T1000 (cell line): ENCODE measurements around the gene NFATC1.

Experiments
- DNase-seq: peaks from one replicate; lab custom pipeline; 2025; ENCODE audit warnings: mixed read lengths; lab: John Stamatoyannopoulos, UW

The NFATC1 gene

GRCh38 chr18:79556829-79557585, 161.3 kb downstream of the NFATC1 start:
- no peak for DNase-seq

- DNase-seq, result no peak
Observed at GRCh38 chr18:79558196-79558932, 162.6 kb downstream of the NFATC1 start.

- DNase-seq, result no peak
Observed at GRCh38 chr18:79558933-79559416, 163.2 kb downstream of the NFATC1 start.

GRCh38 chr18:79559436-79559835, 163.7 kb downstream of the NFATC1 start:
- DNase-seq, result no peak

- DNase-seq, result no peak
Observed at GRCh38 chr18:79560042-79560860, 164.5 kb downstream of the NFATC1 start.

- no peak for DNase-seq
Observed at GRCh38 chr18:79560861-79561210, 165.1 kb downstream of the NFATC1 start.

- no peak for DNase-seq
Observed at GRCh38 chr18:79563949-79564348, 168.2 kb downstream of the NFATC1 start.

DNA sequence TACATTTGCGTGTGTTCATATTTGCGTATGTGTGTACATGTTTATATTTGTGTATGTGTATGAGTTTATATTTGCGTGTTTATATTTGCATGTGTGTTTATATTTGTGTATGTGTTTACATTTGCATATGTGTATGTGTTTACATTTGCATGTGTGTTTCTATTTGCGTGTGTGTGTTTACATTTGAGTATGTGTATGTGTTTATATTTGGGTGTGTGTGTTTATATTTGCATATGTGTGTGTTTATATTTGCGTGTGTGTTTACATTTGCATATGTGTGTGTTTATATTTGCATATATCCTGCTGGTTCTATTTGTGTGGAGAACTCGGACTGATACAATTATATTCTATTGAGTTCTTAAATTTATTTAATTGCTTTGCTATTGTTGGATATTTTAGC, 168.7 kb downstream of the NFATC1 start:
- no peak for DNase-seq

- no peak for DNase-seq
Observed at GRCh38 chr18:79566771-79567431, 171.2 kb downstream of the NFATC1 start.

DNA sequence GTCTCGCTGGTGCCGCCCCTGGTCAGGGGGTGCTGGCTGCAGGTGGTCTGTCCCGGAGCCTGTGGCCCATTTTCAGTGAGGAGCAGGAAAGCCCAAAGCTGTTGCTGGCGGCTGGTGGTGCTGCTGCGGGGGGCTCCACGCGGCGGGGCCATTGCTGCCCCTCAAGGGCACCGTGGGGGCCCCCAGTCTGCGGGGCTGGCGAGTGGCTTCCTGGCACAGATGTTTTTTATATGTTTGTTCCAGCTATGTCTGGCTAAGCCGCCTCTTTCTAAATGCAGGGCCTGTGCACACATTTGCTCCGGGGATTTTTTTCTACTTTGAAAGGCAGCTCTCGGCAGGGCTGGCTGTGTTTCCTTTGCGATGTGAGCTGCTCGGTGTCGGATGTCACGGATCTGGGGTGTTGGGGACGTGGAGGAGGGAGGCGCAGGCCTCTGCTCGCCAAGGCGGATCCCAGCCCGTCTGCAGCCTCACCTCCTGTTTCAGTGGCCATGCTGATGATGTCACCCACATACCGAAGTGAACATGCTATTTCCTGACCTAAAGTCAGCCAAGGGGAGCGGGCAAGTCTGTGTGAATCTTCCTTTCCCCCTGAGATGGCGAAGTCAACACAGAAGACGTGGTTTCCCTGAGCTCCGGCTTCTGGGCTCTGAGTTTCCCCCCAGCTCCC, 171.9 kb downstream of the NFATC1 start:
- no peak for DNase-seq

DNA sequence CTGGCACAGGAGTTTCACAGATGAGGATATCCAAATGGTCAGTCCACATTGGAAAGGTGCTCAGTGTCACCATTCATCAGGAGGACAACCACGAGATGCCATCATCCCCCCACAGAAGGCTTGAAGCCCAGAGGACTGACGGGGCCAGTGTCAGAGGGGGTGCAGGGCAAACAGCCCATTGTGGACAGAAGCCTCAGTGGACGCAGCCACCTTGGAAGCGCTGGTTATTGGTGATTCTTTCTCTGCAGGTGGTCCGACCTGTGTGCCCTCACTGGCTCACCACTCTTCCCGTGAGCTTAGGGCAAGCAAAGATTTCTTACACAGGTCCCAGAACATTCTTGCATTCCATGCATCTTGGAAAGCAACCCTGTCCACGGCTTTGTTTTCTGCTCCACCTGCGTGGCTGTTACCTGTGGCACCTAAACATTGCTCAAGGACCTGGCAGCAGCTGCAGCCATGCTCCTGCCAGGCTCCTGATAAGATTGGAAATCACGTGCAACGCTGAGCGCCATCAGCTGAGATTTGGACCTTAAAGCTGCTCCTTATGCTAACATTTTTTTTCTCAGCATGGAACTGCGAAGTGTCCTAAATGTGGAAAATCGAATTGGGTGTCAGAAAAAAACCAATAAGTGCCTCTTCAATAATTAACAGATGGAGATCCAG, 172.9 kb downstream of the NFATC1 start:
- DNase-seq, result no peak

DNA sequence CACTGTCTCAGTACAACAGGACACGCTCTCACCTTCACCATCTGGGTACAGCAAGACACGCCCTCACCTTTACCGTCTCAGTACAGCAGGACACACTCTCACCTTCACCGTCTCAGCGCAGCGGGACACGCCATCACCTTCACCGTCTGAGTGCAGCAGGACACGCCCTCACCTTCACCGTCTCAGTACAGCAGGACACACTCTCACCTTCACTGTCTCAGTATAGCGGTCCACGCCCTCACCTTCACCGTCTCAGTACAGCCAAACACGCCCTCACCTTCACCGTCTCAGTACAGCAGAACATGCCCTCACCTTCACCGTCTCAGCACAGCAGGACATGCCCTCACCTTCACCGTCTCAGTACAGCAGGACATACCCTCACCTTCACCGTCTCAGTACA, 174.0 kb downstream of the NFATC1 start:
- no peak for DNase-seq

- DNase-seq, result no peak
Observed at GRCh38 chr18:79570266-79571201, 174.8 kb downstream of the NFATC1 start.

GRCh38 chr18:79571211-79572092, 175.7 kb downstream of the NFATC1 start:
- DNase-seq, result no peak

DNA sequence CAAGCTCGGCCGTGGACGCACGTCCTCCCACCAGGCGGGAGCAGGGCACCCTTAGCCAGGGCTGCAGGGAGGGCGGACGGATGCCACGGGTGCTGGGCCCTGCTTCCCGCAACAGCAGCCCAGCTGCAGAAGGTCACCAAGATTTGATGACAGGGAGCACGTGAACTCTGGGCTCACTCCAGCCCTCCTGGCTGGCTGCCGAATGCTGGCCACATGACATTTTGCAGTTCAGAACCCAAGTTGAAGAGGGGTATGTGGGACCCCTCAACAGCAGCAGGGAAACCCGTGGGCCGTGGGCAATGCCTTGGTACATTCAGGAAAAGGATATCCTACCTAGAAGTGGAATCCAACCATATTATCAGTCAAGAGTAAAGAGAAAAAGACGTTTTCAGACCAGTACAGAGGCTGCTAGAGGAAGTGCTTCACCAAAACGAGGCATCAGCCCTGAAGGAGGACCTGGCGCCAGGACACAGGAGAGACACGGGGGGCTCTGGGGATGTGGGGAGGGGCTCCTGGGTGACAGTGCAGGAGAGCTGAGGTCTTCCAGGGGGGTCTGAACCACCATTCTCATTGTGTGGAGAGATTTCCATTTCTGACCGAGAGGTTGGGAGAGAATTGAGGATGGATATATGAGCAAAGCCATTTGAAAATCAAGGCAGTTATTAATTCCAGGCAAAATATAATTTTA, 176.5 kb downstream of the NFATC1 start:
- DNase-seq, result no peak

GRCh38 chr18:79572848-79573451, 177.2 kb downstream of the NFATC1 start:
- no peak for DNase-seq

GRCh38 chr18:79573921-79574491, 178.3 kb downstream of the NFATC1 start:
- no peak for DNase-seq
